HEK293 (cell line): ENCODE measurements around the gene PIP.

Experiments
- CTCF ChIP-seq: fragments of 450-650 bp; formaldehyde crosslinking; IDR thresholded peaks from 2 replicates; pipeline ENCODE4 v1.5.1; 2016; ENCODE audit warnings: missing biosample characterization, missing genetic modification characterization
- GLI2 ChIP-seq: fragments of 450-650 bp; formaldehyde crosslinking; IDR thresholded peaks from 2 replicates; pipeline ENCODE4; 2017; ENCODE audit warnings: missing biosample characterization, missing genetic modification characterization, low read depth, borderline replicate concordance
- HOXD13 ChIP-seq: sonication (generic); formaldehyde crosslinking; IDR thresholded peaks from 2 replicates; pipeline ENCODE4 v1.8.0; 2022; ENCODE audit warnings: missing genetic modification reagents, borderline replicate concordance
- PATZ1 ChIP-seq: fragments of 450-650 bp; formaldehyde crosslinking; IDR thresholded peaks from 2 replicates; pipeline ENCODE4 v1.5.1; 2016; ENCODE audit warnings: missing biosample characterization, missing genetic modification characterization
- REST ChIP-seq: fragments of 450-650 bp; formaldehyde crosslinking; IDR thresholded peaks from 2 replicates; pipeline ENCODE4 v1.5.1; 2016; ENCODE audit warnings: missing biosample characterization, missing genetic modification characterization
- SP2 ChIP-seq: fragments of 450-650 bp; formaldehyde crosslinking; IDR thresholded peaks from 2 replicates; pipeline ENCODE4 v1.5.1; 2016; ENCODE audit warnings: missing biosample characterization, missing genetic modification characterization
- ZNF239 ChIP-seq: fragments of 450-650 bp; formaldehyde crosslinking; IDR thresholded peaks from 2 replicates; pipeline ENCODE4 v1.5.1; 2016; ENCODE audit warnings: missing biosample characterization, missing genetic modification characterization
- ZNF561 ChIP-seq: fragments of 450-650 bp; IDR thresholded peaks from 2 replicates; pipeline ENCODE4 v1.5.1; 2018; ENCODE audit warnings: missing biosample characterization, missing genetic modification characterization, borderline replicate concordance
- ZNF660 ChIP-seq: fragments of 450-650 bp; IDR thresholded peaks from 2 replicates; pipeline ENCODE4 v1.5.1; 2018; ENCODE audit warnings: missing biosample characterization, mild to moderate bottlenecking, missing genetic modification characterization
- ZNF76 ChIP-seq: fragments of 450-650 bp; formaldehyde crosslinking; IDR thresholded peaks from 2 replicates; pipeline ENCODE4; 2016; ENCODE audit warnings: low read depth, missing biosample characterization, missing genetic modification characterization, borderline replicate concordance
- TF ChIP-seq, protein P1 (sequence below): fragments of 450-650 bp; formaldehyde crosslinking; IDR thresholded peaks from 2 replicates; pipeline ENCODE4 v1.5.1; 2016; ENCODE audit warnings: missing biosample characterization, missing genetic modification characterization
- TF ChIP-seq, protein P2 (sequence below): fragments of 450-650 bp; formaldehyde crosslinking; conservative IDR thresholded peaks from 2 replicates; pipeline ENCODE4 v1.5.1; 2016; ENCODE audit warnings: low read depth, missing biosample characterization, missing genetic modification characterization
- TF ChIP-seq, protein P3 (sequence below): fragments of 450-650 bp; IDR thresholded peaks from 2 replicates; pipeline ENCODE4 v1.5.1; 2018; ENCODE audit warnings: missing biosample characterization, missing genetic modification characterization

DNA sequence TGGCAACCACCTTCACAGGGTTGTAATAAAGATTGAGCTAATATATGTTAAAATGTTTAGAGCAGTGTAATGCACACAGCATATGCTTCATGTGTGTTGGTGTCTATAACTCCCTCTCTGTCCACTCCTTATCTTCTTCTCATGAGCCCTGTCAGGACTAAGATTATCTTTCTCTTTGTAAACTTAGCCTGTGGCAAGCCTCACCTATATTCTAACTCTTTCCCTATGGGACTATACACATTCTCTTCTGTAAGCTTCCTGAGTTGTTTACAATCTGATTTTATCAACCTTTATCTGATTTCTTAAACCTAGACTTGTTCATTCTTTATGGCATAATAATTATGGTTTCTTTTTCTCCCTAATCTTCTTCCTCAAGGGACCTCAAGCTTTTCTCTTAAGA, 2.4 kb upstream of the PIP start:
- no peak for TF ChIP-seq CTCF
- TF ChIP-seq, protein P1, sequence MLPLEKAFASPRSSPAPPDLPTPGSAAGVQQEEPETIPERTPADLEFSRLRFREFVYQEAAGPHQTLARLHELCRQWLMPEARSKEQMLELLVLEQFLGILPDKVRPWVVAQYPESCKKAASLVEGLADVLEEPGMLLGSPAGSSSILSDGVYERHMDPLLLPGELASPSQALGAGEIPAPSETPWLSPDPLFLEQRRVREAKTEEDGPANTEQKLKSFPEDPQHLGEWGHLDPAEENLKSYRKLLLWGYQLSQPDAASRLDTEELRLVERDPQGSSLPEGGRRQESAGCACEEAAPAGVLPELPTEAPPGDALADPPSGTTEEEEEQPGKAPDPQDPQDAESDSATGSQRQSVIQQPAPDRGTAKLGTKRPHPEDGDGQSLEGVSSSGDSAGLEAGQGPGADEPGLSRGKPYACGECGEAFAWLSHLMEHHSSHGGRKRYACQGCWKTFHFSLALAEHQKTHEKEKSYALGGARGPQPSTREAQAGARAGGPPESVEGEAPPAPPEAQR (tag by site-specific recombination): no peak
- TF ChIP-seq, protein P2, sequence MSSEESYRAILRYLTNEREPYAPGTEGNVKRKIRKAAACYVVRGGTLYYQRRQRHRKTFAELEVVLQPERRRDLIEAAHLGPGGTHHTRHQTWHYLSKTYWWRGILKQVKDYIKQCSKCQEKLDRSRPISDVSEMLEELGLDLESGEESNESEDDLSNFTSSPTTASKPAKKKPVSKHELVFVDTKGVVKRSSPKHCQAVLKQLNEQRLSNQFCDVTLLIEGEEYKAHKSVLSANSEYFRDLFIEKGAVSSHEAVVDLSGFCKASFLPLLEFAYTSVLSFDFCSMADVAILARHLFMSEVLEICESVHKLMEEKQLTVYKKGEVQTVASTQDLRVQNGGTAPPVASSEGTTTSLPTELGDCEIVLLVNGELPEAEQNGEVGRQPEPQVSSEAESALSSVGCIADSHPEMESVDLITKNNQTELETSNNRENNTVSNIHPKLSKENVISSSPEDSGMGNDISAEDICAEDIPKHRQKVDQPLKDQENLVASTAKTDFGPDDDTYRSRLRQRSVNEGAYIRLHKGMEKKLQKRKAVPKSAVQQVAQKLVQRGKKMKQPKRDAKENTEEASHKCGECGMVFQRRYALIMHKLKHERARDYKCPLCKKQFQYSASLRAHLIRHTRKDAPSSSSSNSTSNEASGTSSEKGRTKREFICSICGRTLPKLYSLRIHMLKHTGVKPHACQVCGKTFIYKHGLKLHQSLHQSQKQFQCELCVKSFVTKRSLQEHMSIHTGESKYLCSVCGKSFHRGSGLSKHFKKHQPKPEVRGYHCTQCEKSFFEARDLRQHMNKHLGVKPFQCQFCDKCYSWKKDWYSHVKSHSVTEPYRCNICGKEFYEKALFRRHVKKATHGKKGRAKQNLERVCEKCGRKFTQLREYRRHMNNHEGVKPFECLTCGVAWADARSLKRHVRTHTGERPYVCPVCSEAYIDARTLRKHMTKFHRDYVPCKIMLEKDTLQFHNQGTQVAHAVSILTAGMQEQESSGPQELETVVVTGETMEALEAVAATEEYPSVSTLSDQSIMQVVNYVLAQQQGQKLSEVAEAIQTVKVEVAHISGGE (tag by site-specific recombination): no peak
- TF ChIP-seq, protein P3, sequence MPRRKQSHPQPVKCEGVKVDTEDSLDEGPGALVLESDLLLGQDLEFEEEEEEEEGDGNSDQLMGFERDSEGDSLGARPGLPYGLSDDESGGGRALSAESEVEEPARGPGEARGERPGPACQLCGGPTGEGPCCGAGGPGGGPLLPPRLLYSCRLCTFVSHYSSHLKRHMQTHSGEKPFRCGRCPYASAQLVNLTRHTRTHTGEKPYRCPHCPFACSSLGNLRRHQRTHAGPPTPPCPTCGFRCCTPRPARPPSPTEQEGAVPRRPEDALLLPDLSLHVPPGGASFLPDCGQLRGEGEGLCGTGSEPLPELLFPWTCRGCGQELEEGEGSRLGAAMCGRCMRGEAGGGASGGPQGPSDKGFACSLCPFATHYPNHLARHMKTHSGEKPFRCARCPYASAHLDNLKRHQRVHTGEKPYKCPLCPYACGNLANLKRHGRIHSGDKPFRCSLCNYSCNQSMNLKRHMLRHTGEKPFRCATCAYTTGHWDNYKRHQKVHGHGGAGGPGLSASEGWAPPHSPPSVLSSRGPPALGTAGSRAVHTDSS: no peak
- TF ChIP-seq SP2 (tag by site-specific recombination): no peak
- TF ChIP-seq GLI2 (tag by site-specific recombination): no peak
- TF ChIP-seq HOXD13 (CRISPR knock-in tag): no peak
- no peak for TF ChIP-seq ZNF660 (tag by site-specific recombination)
- no peak for TF ChIP-seq ZNF76 (tag by site-specific recombination)
- no peak for TF ChIP-seq REST (tag by site-specific recombination)
- TF ChIP-seq PATZ1 (tag by site-specific recombination): no peak
- no peak for TF ChIP-seq ZNF239 (tag by site-specific recombination)
- TF ChIP-seq ZNF561 (tag by site-specific recombination): no peak
